Erythroblast (primary cell): ENCODE data around the gene ZFR.

Experiments
- GATA1 ChIP-seq: IDR thresholded peaks from 2 replicates; pipeline ENCODE4 v1.6.1; 2011; ENCODE audit warnings: low read depth, mild to moderate bottlenecking, control low read depth, low read length, moderate library complexity
- POLR2A ChIP-seq: IDR thresholded peaks from 2 replicates; pipeline ENCODE4 v1.6.1; 2011; ENCODE audit warnings: mild to moderate bottlenecking, low read length

GRCh38 chr5:32360906-32361305, 83.6 kb downstream of the ZFR start:
- TF ChIP-seq POLR2A (no peak), GATA1 (no peak)
